Pancreas (tissue), 10 donors: ENCODE data around the gene ARHGAP6. TPM values are rescaled to one million over a fixed set of nuclear protein-coding genes. Genes with fewer than 3 reads are reported as not detected.
"Not testable (repeated sequence)": the region's sequence is repeated elsewhere in the genome, so short reads cannot be mapped to it uniquely, and the experiment has no call there.

Experiments used
- ATAC-seq, 4 donors: fragments of 200-7000 bp; cut with Tn5 transposase; one replicate each; pipeline versions ENCODE4 v1.8.0 to v1.9.1; 2020; ENCODE audit warnings: mild to moderate bottlenecking in 4 of 4, moderate library complexity in 4 of 4
- DNase-seq, 6 donors: peaks; one replicate each; pipeline ENCODE4 v3.0.0-alpha.2; 2020
- FAIRE-seq: peaks from 2 replicates; lab custom pipeline; 2012; peaks lifted over from hg19 to GRCh38; lab: Jason Lieb, UNC
- H3K27ac ChIP-seq, 4 donors: fragments of 200-600 bp; sonication (generic); 1 replicate in 3 of 4; 2 replicates in 1 of 4; pipeline versions ENCODE4 v1.5.0 to v1.8.0; 2020
- H3K27me3 ChIP-seq, 4 donors: fragments of 200-600 bp; one replicate each; pipeline ENCODE4 v1.8.0; 2021
- H3K36me3 ChIP-seq, 3 donors: fragments of 200-600 bp; sonication (generic) in 1 of 3; one replicate each; pipeline versions ENCODE4 v1.5.0 to v1.8.0; 2020 to 2021
- H3K4me1 ChIP-seq, 3 donors: fragments of 200-600 bp; one replicate each; pipeline ENCODE4 v1.8.0; 2021
- H3K4me3 ChIP-seq, 4 donors: fragments of 200-600 bp; sonication (generic) in 2 of 4; one replicate each; pipeline versions ENCODE4 v1.5.0 to v1.8.0; 2020 to 2021
- H3K9me3 ChIP-seq, 4 donors: fragments of 200-600 bp; one replicate each; pipeline ENCODE4 v1.8.0; 2021
- WGBS, 2 donors: extraction: QIAGEN DNeasy Blood & Tissue Kit; methylation state at CpG; one replicate each; pipeline ENCODE4 v1.1.7; 2013; 5-methylcytosine and 5-hydroxymethylcytosine counted together
- intact Hi-C, 3 donors: fragments of 100-400 bp; cut with DNase I; formaldehyde crosslinking; loops; one replicate each; pipeline versions ENCODE4 v1.11.1 to v1.14.2; 2022
- polyA plus RNA-seq, 2 donors: library from polyadenylated mRNA; stranded (reverse); fragments of 200-250 nt; gene quantifications; one replicate each; pipeline ENCODE4 v1.2.3, GENCODE V29; 2013
- total RNA-seq, 6 donors: library from RNA; stranded (reverse); fragmentation: NEBNext Ultra II Directional in 4 of 6; extraction: Animal tissue kit (Norgen Biotek cat#: 25700) in 4 of 6; gene quantifications; one replicate each; pipeline versions ENCODE4 v1.2.1 to v1.2.4, GENCODE V29; 2021 to 2023
- TF ChIP-seq, protein P1 (sequence below), 4 donors: fragments of 200-600 bp; sonication (generic) in 3 of 4; IDR thresholded peaks; one replicate each; pipeline versions ENCODE4 v1.5.0 to v1.8.0; 2021; ENCODE audit warnings: antibody characterized with exemption in 4 of 4
- donor health status: healthy with polysubstance abuse.
- donor health status: DM: no; HTN: no; CAD: no; lungs with moderate emphysema.
- donor health status: DM: no; HTN: no; CAD: no.
- donor health status: control.
- donor health status: control.
- donor health status: Bipolar disorder and iron deficiency.
- donor health status: DM: yes; HTN: yes; CAD: no.
- donor health status: DM: no; HTN: no; CAD: no.
- donor health status: DM: no; HTN: no; CAD: no.
- donor health status: DM: yes; HTN: yes; CAD: no.

Gene ARHGAP6
- total and polyA plus RNA-seq, 8 donors, result 0.79 to 3.3 (median 1.1) TPM

DNA sequence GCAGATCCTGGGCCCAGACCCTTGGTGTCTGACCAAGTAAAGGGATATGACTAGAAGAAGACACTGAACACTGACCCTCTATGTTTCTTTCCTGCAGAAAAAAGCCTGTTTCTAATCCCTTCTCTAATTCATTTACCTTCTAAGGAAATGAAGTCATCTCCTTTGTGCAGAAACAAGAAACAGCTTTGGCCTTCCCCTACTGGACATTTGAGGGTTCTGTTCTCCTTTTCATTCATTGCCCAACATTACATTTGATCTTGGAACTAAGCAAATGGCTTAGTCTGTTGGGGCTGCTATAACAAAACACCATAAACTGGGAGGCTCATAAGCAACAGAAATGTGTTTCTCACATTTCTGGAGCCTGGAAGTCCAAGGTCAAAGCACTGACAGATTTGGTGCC lies 534.6 kb downstream of the ARHGAP6 start:
- Histone ChIP-seq H3K4me3 (no peak overlapping the region), H3K27me3 (no peaks in the 10 kb centered on the region), H3K27ac (no peak overlapping the region), H3K4me1 (no peaks in the 10 kb centered on the region), H3K9me3 (no peaks in the 10 kb centered on the region), H3K36me3 (no peaks in the 10 kb centered on the region)
- DNase-seq (no peak), ATAC-seq (no peak), FAIRE-seq (no peak)
- intact Hi-C loops, result loop anchor here in 2 of 3 donors (10.0 kb wide), 2 partner anchors 936 to 946 kb away; no protein-coding TSS in a partner anchor
- TF ChIP-seq, protein P1, sequence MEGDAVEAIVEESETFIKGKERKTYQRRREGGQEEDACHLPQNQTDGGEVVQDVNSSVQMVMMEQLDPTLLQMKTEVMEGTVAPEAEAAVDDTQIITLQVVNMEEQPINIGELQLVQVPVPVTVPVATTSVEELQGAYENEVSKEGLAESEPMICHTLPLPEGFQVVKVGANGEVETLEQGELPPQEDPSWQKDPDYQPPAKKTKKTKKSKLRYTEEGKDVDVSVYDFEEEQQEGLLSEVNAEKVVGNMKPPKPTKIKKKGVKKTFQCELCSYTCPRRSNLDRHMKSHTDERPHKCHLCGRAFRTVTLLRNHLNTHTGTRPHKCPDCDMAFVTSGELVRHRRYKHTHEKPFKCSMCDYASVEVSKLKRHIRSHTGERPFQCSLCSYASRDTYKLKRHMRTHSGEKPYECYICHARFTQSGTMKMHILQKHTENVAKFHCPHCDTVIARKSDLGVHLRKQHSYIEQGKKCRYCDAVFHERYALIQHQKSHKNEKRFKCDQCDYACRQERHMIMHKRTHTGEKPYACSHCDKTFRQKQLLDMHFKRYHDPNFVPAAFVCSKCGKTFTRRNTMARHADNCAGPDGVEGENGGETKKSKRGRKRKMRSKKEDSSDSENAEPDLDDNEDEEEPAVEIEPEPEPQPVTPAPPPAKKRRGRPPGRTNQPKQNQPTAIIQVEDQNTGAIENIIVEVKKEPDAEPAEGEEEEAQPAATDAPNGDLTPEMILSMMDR (IDR thresholded peaks at IDR 0.05), result no peak

DNA sequence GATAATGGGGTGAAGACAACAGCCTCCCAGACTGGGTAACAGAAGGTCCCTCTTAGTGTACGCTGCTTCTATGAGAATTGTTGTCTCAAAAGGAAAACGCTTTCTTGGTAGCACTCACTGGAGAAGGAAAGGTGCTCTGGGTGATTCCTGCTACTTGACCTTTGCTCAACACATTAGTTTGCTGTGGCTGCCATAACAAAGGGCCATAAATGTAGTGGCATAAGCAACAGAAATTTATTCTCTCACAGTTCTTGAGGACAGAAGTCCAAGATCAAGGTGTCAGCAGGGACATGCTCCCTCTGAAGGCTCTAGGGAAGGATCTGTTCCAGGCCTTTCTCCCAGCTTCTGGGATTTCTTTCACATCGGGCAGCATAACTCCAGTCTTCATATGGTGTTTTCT lies 535.6 kb downstream of the ARHGAP6 start:
- TF ChIP-seq, protein P1 (IDR thresholded peaks at IDR 0.05), result no peak
- H3K36me3 ChIP-seq, result no peaks in the 10 kb centered on the region
- H3K4me1 ChIP-seq, result no peaks in the 10 kb centered on the region
- no peak overlapping the region for H3K27ac ChIP-seq
- intact Hi-C loops, result loop anchor here in 2 of 3 donors (10.0 kb wide), 2 partner anchors 935 to 945 kb away; no protein-coding TSS in a partner anchor
- FAIRE-seq (no peak), DNase-seq (no peak), ATAC-seq (no peak)
- H3K27me3 ChIP-seq, result no peaks in the 10 kb centered on the region
- 75 to 90% methylated on average over 3 of the region's 3 CpGs for WGBS, 2 donors
- H3K9me3 ChIP-seq, result no peaks in the 10 kb centered on the region
- no peak overlapping the region for H3K4me3 ChIP-seq

DNA sequence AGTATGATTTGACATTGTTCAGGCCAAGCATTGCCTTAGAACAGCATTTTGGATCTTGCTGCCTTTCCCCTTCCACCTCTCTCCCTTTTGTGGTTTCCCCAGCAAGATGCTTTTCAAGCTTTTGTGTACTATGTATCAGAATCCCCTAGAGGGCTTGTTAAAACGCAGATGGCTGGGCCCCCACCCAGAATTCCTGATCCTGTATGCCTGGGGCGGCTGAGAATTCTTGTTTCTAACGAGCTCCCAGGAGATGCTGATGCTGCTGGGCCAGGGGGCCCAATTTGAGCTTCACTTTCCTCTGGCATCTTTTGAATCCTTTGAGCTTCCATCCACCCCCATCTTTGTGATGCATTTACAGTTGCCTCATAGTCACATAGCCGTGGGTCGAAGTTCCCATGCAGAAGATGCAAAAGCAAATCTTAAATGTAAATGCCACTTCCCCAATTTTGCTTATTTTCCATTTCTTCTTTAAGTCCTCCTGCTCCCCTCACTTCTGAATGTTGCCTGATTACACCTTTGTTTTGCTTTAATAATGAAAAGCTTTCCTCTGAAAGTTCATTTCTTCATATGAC lies 536.1 kb downstream of the ARHGAP6 start:
- intact Hi-C loops, result loop anchor here in 2 of 3 donors (10.0 kb wide), 2 partner anchors 935 to 945 kb away; no protein-coding TSS in a partner anchor

DNA sequence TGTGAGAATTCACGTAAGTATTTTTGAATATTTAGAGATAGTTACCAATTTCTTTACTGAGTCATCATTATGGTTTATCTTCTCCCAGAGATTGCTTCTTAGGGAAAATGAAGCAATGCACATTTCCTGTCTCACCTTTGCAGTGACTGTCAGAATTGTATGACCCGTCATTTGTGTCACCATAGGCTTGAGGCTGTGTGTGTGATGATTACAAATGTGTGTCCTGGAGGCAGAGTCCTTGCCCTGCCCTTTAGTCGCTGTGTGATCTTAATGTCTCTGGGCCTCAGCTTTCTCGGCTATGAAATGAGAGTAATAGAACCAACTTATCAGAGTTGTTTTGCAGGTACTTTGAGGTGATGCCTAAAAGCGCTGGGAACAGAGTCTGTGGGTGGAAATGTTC lies 540.7 kb downstream of the ARHGAP6 start:
- Histone ChIP-seq H3K27me3 (no peaks in the 10 kb centered on the region), H3K36me3 (no peaks in the 10 kb centered on the region), H3K9me3 (no peaks in the 10 kb centered on the region), H3K27ac (no peak overlapping the region), H3K4me3 (no peak overlapping the region), H3K4me1 (no peaks in the 10 kb centered on the region)
- no peak for ATAC-seq
- TF ChIP-seq, protein P1 (IDR thresholded peaks at IDR 0.05), result no peak
- intact Hi-C loops, result no loop called here
- FAIRE-seq, result no peak
- WGBS, 2 donors, result 66 to 83% methylated on average over 5 of the region's 5 CpGs
- DNase-seq, result no peak

More for the DNA sequence above, 536.1 kb downstream of the ARHGAP6 start:
- Histone ChIP-seq H3K9me3 (no peaks in the 10 kb centered on the region), H3K27ac (no peak overlapping the region), H3K27me3 (no peaks in the 10 kb centered on the region), H3K36me3 (no peaks in the 10 kb centered on the region), H3K4me1 (no peaks in the 10 kb centered on the region), H3K4me3 (no peak overlapping the region)
- FAIRE-seq (no peak), ATAC-seq (no peak), DNase-seq (no peak)
- TF ChIP-seq, protein P1 (IDR thresholded peaks at IDR 0.05), result no peak
- WGBS, 2 donors, result 58 to 65% methylated on average over 5 of the region's 5 CpGs

DNA sequence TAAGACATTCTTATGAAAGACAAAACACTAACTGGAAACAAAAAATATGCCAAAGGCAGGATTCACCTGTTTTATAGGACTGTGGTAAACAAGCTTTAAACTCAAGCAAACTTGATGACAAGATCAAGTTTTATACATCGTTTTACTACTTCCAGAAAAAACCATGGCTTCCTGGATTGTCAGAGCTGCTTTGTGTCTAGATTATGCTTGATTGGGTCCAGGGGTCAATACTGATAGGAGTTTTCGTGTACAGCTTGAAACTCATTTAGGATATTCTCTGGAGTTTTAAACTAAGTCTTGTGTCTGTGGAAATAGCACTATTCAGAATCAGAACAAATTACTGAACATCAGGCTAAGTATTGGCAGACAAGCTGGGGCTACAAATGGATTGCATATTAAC lies 541.6 kb downstream of the ARHGAP6 start:
- DNase-seq (no peak), FAIRE-seq (no peak), ATAC-seq (no peak)
- no peaks in the 10 kb centered on the region for H3K4me1 ChIP-seq
- H3K36me3 ChIP-seq, result no peaks in the 10 kb centered on the region
- H3K9me3 ChIP-seq, result no peaks in the 10 kb centered on the region
- WGBS, 2 donors, result 34 to 49% methylated on average over 2 of the region's 2 CpGs
- TF ChIP-seq, protein P1 (IDR thresholded peaks at IDR 0.05), result no peak
- intact Hi-C loops, result no loop called here
- H3K4me3 ChIP-seq, result no peak overlapping the region
- no peak overlapping the region for H3K27ac ChIP-seq
- no peaks in the 10 kb centered on the region for H3K27me3 ChIP-seq

DNA sequence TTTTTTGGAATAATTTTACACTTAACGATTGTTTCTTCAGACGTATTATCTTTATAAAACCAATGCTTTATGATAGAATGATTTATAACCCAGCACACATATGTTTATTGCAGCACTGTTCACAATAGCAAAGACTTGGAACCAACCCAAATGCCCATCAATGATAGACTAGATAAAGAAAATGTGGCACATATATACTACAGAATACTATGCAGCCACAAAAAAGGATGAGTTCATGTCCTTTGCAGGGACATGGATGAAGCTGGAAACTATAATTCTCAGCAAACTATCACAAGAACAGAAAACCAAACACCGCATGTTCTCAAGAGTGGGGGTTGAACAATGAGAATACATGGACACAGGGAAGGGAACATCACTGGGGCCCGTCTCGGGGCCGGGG lies 542.6 kb downstream of the ARHGAP6 start:
- H3K4me1 ChIP-seq, ATAC-seq, H3K36me3 ChIP-seq, FAIRE-seq, H3K4me3 ChIP-seq, DNase-seq, intact Hi-C loops, H3K9me3 ChIP-seq, H3K27me3 ChIP-seq, H3K27ac ChIP-seq: not testable (repeated sequence)
- WGBS, 2 donors, result 85 to 89% methylated on average over 3 to 5 of the region's 6 CpGs
